SW480 (cell line): ENCODE data around the gene OOSP3.
"Not testable (repeated sequence)": the region's sequence is repeated elsewhere in the genome, so short reads cannot be mapped to it uniquely, and the experiment has no call there.

Source experiments
- DNase-seq: peaks from one replicate; pipeline ENCODE4 v3.0.0-alpha.2; 2016; ENCODE audit warnings: low spot score

OOSP3 gene

DNA sequence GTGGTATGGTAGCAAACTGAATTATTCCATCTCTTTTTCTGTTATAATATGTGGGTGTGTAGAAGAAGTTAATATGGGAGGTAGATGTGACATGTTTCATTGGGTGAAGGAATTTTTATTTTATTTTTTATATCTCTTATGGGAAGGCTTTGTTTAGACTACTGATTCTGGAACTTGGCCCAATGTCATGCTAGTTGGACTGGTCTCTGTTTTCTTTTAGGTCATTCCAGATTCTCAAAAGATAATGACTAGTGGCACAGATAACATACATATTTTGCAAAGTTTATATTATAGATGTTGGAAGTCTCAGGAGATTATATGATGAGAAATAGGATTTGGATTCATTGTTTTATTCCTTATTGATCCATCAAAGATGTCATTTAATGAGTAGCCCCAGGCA lies 1.3 kb upstream of the OOSP3 start:
- no peak for DNase-seq

DNA sequence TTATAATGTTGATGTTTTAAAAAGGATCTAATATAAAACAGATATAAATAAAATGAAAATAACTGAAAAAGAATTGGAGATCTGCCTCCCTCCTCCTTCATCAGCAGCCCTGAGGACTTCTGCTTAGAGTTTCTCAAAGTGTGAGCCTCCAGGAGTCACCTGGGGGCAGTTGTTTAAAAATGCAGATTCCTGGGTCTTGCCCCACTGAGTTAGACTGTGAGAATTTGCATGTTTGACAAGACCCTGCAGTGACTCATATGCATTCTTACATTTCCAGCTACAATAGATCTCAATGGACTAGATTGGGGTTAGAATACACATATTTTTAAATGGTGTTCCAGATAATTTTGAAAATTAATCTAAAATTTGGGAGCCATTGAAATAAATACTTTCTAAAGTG lies 798 bp upstream of the OOSP3 start:
- DNase-seq = no peak

DNA sequence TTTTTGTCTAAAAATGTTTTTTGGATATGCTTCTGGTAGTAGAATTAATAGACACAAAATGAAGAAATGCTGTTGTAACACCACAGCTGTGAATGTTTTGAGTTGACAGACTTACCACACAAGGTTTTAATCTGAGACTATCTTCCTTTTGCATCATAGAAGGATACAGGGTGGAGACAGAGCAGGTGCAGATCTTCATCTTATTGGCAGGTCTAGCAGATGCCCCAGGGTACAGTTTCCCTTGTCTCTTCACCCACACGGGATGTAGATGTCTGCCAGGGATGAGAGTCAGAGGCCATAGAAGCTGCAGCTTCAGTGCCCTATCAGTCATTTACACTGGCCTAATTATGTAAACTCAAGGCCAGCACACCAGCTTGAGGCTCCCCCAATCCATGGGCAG lies 985 bp downstream of the OOSP3 start:
- DNase-seq = no peak

DNA sequence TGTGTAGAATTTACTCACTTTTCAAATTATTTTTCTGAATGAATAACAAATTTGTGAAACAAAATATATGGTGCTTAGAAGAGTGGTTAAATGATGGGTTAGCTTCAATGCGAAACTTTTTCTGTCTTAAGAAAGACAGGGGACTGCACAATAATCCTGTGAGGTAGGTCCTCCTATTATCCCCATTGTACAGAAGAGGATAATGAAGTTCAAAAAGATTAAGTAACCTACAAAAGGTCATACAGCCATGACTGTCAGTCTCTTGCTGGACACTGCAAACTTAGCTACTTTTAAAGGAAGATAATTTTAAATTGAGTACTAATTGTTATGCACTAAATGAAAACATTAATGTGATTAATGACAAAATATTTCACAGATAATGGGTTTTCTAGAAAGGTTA lies 5.0 kb downstream of the OOSP3 start:
- DNase-seq = no peak

DNA sequence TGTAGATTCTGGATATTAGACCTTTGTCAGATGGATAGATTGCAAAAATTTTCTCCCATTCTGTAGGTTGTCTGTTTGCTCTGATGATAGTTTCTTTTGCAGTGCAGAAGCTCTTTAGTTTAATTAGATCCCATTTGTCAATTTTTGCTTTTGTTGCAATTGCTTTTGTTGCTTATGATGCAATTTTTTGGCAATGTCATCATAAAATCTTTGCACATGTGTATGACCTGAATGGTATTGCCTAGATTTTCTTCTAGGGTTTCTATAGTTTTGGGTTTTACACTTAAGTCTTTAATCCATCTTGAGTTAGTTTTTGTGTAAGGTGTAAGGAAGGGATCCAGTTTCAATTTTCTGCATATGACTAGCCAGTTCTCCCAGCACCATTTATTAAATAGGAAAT lies 8.6 kb downstream of the OOSP3 start:
- not testable (repeated sequence) for DNase-seq

DNA sequence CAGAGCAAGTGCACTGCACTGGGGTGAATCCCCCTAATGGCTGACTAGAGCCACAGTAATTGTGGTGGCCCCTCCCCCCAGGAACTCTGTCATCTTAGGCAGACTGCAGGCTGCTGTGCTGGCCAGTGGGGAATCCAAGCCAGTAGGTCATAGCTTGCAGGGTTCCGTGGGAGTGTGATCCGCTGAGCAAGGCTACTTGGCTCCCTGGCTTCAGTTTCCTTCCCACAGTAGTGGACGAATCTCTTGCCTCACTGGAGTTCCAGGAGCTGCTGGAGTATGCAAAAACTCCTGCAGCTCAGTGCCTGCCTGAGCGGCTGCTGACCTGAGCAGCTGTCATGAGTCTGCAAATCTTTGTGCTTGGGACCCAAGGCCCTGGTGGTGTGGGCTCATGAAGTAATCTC lies 13.2 kb downstream of the OOSP3 start:
- DNase-seq = no peak

DNA sequence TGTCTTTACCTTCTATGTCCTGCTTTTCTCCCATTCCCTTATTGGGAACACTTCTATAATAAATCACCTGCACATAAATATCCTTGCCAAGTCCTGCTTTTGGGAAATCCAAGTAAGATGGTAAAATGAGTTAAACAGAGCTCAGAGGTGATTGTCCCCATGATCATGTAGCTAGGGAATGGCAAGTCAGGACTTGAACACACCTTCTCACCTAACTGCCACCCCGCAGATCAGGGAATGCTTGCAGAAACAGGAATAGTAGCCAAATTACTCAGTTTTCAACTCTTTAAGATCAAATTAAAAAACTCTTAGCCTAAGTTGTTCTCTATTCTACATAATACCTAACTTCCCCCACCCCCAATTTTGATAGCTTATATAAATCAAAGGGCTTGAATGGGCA lies 16.0 kb downstream of the OOSP3 start:
- no peak for DNase-seq

DNA sequence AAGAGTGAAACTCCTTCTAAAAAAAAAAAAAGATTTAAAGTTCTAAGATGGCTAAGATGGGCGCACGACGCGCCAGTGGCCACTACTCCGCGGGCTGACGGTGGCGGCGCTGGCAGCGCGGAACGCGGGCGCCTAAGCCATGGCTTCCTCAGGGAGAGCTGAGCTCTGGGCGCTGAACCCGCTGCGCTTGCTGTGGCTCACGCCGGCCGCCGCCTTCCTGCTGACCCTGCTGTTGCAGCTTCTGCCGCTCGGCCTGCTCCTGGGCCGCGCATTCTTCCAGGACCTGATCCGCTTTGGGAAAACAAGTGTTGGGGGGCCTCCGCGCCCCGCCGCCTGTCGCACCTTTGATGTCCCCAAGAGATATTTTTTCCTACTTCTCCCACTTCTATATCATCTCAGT lies 19.5 kb downstream of the OOSP3 start:
- no peak for DNase-seq

DNA sequence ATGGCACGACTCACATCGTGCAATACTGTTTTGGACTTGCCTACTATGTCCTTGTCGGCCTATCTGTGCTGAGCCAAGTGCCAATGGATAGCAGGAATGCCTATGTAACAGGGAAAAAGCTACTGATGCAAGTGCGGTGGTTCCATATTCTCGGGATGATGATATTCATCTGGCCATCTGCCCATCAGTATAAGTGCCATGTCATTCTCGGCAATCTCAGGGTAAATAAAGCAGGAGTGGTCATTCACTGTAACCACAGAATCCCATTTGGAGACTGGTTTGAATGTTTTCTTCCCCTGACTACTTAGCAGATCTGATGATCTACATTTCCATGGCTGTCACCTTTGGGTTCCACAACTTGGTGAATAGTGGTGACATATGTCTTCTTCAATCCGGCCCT lies 20.1 kb downstream of the OOSP3 start:
- DNase-seq = peak; percentile 6

DNA sequence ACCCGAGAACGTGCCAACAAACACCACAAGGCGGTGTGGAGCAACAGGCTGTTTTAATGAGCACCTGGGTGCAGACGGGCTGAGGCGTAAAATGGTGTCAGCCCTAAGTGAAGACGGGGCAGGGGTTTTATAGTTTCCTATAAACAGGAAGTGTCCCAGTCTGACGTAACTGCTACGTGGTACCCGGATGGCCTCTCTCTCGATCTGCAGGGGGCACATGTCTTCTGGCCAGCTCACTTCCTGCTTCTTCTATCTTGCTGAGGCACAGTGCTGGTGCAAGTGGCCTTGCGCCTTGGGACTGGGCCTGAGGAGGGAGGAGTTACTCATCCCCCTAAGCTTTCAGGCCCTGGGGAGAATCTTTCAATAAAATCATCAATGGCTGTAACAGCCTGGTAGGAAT lies 20.9 kb downstream of the OOSP3 start:
- DNase-seq = no peak

DNA sequence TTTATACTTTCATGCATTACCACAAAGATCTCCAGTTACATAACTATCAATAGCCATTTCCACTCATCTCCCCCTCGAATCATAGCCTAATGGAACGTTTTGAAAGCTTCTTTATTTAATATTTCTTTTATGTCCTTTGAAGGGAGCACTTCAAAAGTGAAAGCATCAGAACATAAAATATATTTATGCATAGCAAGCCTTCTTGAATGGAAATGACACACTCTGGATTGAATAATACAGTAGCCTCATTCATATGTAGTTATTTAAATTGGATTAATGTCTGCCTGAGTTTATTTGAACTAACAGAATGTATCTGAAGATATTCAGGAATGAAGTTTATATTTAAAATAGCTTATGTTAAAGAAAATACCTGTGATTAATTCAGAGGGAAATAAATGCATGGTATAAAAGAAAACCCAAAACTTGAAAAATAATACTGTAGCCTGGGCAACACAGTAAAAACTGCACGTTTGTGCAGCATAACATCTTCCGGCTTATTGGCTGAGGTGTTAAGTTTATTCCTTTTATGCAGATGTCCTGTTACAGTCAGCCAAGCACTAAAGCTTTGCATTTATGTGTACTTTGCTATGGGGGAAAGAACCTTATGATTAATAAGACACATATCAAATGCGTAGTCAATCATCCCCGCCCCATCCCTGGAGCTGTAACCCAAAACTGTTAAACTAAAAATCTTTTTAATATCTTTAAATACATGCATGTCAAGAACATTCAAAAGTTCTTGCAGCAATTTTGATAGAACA lies 22.0 kb downstream of the OOSP3 start:
- DNase-seq = no peak

DNA sequence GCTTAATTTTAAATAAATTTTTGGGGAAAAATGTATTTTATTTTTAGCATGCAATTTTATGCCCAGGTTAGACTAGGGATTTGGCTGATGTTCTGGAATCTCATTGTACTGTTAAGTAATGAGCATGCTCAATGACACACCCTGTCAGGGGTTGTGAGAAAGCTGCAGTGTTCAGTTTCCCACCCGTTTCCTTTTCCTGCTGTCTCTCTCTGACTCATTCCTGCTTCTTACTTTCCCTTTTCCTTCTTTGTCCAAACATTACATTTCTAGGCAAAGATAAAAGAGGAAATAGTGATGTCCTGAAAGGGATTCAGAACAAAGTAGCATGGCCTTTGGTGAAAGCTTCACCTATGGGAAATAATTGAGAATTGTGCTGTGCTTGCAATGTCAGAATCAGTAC lies 22.7 kb downstream of the OOSP3 start:
- peak; percentile 54 for DNase-seq

DNA sequence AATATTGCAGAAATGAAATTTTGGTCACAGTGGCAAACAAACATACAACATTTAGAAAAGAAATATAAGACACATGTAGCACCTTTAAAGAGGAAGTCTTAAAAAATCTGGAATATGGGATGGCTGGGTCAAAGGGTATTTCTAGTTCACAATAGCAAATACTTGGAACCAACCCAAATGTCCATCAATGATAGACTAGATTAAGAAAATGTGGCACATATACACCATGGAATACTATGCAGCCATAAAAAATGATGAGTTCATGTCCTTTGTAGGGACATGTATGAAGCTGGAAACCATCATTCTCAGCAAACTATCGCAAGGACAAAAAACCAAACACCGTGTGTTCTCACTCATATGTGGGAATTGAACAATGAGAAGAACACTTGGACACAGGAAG lies 25.0 kb downstream of the OOSP3 start:
- DNase-seq = not testable (repeated sequence)

DNA sequence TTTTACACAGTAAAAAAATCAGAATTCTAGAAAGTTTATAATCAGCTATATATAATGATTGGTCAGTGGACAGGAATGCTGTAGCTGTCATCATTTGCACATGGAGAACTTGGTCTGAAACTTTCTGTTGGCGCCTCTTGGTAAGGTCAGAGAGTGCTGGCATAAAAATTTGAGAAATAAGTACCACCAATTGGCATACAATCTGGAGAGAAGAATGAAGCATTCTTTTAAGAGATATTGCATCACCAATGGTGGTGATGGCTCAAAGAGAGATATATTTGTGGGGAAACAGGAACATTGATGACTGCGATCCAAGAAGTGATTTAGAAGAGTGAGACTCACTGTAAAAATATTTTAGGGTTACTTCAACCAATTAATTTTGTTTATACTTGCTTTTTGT lies 39.9 kb downstream of the OOSP3 start:
- no peak for DNase-seq

DNA sequence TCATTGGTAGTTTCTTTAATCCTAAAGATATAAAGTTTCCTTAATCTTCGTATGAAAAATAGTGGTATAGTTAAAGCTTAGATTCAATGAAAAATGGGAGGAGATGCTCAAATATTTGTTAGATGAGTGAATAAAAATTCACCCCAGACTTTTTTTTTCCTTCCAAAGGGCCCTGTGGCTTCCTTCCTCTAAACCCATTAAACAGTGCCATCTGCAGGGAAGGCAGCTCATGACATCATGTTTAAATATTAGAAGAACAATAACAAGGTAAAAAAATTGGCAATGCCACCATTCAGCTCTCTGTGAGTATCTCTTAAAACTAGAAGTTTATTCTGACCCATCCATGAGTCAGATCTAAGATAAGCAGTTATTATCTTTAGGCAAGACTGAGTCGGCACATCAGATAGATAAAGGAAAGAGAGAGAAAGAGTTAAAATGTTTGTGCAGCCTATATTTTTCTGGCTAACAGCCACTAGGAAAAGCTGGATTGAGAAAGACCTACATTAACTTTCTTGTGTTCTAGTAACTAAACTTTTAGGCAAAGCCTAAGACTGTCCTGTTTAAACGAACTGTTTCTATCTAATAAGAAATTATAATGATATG lies 40.5 kb downstream of the OOSP3 start:
- DNase-seq = peak; percentile 53

DNA sequence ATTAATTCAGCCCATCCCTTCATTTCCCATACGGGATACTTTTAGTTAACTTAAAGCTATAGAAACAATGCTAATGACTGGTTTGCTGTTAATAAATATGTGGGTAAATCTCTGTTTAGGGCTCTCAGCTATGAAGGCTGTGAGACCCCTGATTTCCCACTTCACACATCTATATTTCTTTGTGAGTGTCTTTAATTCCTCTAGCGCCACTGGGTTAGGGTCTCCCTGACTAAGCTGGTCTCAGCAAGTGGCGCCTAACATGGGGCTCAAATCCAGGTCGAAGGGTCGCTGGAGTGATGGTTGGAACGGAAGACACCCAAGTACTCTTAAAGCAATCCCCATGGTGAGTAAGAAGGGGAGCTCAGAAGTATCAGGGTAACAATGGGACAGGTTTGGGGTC lies 45.2 kb downstream of the OOSP3 start:
- no peak for DNase-seq

DNA sequence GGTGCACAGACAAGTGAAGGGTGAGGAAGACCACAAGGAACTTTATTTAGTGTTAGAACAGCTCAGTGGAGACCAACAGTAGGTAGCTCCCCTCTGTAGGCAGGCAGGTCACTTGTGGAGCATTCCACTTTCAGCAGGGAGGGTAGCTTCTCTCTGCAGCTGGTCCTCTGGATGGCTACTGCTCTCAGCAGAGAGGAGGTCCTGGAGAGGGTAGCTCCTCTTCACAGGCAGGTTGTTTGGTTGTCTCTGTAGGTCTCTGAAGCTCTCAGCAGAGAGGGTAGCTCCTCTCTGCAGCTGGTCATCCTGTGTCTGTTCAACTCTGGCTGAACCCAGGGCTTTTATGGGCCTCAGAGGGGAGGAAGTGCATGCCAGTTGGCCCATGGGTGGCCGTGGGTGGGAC lies 53.1 kb downstream of the OOSP3 start:
- no peak for DNase-seq

DNA sequence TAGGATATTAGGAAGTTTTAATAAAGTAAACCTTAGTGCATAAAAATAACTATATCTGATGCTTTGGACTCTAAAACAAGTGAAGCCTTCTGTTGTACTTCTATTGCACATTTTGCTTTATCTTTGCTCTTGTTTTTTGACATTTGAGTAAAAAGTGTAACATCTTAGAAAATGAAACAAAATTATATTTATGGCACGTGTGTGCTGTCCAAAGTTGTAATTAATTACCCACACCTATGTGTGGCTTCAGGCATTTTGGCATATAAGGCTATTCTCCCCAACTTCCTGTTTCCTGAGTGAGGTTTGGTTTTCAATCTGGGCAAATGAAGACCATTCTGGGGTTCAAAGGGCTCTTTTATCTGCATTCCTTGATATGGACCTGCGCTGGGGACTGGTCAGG lies 59.5 kb downstream of the OOSP3 start, which contains the start of gene OOSP1:
OOSP1 (plus strand) TSS at position 301 of the 400 bp plus-strand sequence; CDS start at position 324, 23 bp downstream.
- DNase-seq = no peak

DNA sequence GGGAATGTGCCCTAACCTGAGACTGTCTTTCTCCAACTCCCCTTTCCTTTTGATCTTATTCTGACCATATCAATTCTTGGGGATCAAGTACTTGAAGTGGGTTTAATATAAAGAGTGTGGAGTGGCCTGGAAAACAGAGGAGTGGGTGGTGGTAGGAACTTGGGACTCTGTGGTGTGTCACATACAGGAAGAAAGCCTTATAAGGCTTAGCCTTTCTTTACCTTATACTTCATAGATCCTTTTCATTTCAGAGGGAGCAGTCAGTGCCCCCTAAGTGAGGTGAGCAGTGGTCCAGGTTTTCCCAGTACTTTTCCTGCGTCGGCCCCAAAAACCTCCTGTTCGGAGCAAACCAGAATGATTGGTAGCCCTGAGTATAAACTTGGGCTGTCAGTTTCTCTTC lies 60.1 kb downstream of the OOSP3 start:
- no peak for DNase-seq

DNA sequence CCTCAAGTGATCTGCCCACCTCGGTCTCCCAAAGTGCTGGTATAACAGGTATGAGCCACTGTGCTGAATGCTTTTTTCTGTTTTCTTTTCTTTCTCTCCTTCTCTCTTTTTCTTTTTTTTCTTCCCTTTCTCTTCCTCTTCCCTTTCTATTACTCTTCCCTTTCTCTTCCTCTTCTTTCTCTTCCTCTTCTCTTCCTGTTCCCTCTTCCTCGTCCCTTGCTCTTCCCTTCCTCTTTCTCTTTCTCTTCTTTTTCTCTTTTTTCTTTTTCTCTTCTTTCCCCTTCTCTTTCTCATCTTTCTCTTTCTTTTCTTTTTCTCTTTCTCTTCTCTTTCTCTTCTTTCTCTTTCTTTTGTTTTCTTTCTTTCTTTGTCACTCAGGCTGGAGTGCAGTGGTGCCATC lies 60.9 kb downstream of the OOSP3 start:
- DNase-seq = no peak

DNA sequence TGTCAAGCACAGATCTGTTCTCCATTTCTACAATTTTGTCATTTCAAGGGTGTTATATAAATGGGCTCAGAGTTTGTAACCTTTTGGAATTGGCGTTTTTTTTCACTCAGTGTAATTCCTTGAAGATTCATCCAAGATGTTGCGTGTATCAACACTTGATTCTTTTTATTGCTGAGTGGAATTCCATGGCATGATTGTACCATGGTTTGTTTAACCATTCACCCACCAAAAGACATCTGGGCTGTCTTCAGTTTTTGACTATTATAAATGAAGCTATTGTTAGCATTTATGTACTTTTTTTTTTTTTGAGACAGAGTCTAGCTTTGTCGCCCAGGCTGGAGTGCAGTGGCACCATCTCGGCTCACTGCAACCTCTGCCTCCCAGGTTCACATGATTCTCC lies 62.5 kb downstream of the OOSP3 start:
- no peak for DNase-seq

DNA sequence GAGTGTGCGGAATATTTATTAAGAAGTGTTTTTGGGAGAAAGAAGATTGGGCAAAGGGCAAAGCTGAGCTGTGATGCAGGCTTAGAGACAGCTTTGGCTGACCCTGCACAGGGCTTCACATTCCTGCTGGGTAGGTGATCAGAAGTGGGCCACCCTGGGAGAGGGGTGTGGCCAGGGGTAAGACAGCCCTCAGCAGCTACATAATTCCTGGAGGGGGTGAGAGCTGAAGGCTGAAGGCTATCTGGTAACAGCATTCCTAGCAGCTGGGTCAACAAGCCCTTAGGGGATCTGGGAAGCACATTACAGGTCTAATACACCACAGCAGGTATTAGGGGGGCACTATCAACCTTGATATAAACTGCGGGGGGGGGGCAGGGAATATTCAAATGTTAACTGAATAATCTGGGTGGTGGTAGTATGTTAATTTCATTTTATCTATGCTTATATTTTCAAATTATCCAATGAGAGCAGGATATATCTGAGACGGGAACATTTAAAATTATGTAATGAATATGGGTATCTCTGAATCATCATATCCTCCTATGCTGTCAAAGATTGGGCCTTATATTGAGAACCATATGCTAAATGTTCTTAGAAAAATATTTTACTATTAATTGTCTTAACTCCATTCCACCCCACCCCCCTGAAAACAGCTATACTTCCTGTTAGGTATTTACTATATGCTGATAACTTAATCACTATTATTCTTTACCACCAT lies 65.6 kb downstream of the OOSP3 start:
- no peak for DNase-seq

DNA sequence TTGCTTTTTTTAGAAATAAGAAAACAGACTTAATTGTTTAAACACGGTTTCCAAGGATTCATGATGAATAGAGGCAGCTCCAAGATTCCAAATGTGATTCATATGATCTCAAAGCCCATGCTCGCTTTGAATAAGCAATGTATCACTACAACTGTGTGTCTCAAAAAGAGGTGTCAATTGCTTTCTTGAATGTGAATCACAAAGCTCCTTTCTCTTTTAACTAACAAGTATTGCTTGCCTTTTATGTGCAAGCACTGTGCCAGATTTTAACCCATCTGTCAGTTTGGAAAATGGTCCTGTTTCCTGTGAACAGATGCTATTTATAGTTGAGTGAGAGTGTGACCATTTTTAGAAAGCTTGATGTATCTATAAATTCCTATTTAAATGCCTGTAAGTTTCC lies 66.1 kb downstream of the OOSP3 start:
- no peak for DNase-seq
